Activated T-cell treated with anti-CD3 and anti-CD28 coated beads, Interleukin-2, amount 50 U/mL, for 48 hours (primary cell): ENCODE data around the gene COG6.

Source experiments
- DNase-seq, 2 experiments: peaks; one replicate each; pipeline ENCODE4 v3.0.0-alpha.2; 2020

Gene COG6

DNA sequence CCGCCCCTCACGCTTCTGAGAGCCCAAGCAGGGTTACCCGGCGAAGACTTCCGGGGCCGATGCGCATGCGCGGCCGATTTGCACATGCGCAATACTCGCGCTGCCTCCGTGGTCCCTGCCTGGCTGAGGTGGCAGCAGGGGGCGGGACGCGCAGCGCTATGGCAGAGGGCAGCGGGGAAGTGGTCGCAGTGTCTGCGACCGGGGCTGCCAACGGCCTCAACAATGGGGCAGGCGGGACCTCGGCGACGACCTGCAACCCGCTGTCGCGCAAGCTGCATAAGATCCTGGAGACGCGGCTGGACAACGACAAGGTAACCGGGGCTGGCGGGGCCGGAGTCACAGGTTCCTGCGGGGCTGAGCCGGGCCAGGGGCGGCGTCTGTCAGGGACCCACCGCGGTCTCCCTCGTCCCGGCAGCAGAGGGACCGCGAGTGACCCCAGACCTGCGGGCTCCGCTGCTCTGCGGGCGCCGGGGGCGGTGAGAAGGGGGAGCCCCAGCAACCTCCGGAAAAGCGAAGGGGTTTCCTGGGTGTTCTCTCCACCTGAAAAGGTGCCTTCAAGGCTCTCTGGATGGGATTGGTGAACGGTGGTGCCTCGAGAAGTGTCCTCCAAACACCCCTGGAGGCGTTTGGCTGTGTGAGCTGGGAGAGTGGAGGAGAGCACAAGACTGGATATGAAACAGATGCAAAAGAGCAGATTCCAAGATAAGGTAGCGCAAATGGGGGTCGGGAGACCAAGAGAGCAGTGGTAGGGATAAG lies at the start of gene COG6:
TSS of gene COG6 (plus strand) at position 94 of the 756 bp plus-strand sequence. CDS start at position 159, 65 bp downstream.
- peak; percentile 97 to 98 for DNase-seq

DNA sequence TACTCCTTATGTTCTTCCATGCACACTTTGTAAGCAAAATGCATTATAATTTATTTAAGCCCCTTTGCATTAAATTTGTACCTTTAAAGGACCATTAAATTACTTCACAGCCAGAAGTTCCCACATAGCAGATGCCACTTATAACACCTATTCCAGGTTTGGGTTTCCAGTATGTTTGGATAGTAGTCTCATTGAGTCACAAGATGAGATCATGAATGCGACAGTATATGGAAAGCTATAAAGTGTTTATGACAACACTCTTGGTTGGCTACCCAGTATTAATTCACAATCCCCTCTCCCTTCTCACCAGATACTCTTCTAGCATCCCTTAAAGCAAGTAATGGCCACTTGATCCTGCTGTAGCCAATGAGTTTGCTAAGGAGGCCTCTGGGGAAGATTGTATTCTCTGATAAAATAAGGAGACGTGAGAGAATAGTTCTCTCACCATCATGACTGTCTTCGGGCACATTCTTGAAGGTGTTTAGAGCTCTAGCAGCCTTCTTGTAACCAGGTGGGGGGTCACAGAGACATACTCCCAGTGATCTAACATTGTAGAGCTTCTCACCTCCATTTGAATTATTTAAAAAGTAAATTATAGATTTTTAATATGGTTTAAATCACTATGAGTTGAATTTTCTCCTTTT lies 49.7 kb upstream of the COG6 start:
- no peak for DNase-seq

DNA sequence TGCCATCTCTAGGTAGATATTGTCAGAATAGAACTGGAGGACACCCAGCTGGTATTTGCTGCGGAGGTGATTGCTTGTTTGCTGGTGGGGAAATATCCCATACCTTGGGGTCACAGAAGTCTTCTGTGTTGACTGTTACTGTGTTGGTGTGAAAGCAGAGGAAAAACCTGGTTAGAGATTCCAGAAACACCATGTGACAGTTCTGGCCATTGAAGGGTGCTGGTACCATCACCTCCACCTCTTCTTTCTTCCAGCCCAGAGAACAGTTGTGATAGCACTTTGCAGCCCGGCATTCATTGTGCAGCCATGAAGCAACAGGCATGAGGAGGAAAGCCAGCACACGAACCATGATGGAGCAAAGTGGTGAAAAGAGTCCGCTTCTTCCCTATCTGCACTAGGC lies 47.6 kb upstream of the COG6 start:
- no peak for DNase-seq

DNA sequence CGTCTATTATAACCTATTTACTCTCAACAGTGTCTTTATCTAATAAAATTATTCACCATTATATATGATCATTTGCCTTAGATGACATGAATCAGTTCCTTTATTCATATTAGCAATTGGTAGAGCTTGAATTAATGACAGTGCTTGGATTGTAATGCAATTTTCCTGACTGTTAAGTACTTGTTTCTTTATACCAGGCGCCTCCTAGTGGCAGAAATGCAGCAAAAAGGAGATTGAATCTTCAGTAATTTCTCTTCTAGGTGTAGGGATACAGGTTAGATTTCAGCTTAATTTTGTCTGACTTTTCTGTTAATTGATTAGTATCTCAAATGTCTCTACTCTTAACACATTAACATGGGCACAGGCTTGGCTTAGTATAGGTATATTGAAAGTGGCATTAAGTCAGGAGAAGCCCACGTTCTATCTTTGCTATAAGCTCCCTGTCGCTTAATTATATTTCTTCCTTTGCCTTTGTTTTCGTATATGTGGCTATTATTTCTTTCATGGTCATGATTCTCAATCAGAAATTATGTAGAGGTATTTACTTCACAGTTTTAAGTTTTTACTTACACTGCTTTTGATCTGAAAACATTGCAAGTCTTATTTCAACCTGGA lies 43.3 kb upstream of the COG6 start:
- peak; percentile 55 to 57 for DNase-seq

DNA sequence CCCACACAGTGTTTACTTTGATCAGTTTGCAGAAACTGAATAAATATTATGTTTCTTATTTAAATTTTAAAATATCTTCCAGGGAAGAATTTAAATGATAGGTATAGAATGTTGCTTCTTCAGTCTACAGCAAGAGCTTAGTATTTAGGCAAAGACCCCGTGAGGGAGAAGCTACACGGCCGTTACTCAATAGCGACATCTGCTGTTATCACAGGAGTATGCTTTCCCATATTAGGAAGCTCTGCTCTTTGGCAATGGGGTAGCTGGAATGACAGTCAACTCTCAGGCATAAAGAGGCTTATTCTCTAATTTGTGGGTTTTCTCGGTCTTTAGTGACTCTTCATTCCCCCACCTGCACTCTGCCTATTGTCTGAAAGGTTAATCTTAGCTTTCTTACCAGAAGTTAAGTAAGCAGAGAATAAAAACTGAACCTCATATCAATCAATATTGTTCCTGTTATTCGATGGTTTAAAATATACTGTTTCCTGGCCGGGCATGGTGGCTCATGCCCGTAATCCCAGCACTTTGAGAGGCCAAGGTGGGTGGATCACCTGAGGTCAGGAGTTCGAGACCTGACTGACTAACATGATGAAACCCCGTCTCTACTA lies 39.3 kb upstream of the COG6 start:
- DNase-seq, result peak in 1 of 2 experiments; percentile 31

DNA sequence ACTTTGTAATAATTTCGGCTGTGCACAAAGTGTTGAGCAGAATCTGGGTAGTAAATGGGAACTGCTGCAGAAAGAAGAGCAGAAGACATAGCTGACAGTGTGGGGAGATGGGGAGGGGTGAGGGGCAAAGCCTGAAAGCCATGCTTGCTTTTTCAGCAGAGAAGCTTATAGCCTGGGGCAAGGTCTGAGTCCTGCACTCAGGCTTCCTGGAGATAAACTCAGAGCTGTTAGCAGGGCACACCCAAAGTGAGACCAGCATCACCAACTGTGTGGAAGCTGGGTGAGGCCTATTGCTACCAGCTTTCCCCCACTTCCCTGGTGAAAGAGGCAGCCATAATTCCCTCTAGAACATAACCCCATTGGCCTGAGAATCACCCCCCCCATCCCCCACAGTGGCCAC lies 36.9 kb upstream of the COG6 start:
- no peak for DNase-seq

DNA sequence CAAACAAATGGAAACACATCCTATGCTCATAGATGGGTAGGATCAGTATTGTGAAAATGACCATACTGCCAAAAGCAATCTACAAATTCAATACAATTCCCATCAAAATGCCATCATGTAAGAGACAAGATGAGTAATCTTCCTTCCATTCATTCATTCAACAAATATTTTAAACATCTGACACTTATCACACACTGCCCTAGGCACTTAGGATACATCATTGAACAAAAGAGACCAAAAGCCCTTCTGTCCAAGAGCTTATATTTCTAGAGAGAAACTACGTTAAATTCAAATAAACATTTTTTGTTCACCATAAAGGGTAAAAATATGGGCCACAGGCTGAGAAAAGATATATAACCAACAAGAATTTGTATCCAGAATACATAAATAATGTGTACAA lies 32.0 kb upstream of the COG6 start:
- DNase-seq, result no peak

DNA sequence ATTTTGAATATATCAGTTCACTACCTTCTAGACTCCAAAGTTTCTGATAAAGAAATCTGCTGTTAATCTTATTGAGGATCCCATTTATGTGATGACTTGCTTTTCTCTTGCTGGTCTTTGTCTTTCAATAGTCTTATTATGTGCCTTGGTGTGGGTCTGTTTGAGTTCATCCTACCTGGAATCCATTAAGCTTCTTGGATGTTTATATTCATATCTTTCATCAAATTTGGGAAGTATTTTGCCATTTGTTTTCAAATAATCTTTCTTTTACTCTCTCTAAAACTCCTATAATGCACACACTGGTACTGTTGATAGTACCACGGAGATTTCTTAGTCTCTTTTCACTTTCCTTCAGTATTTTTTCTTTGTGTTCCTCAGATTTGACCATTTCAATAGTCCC lies 24.2 kb upstream of the COG6 start:
- DNase-seq, result no peak

DNA sequence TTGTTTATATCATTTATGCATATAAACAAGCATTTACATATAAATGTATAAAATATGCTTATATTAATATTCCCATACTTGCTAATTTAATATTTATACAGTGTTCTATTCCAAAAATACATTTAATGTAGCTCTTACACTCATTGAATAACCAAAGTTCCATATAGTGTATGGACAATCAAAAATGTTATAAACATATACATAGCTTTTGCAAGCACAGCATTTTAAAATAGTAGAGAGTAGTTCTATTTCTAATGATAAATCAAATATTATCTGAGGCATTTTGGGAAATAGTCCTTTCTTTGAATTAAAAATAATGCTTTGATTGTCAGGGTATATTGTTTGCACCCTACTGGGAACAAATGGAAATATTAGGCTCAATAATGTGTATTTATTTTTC lies 22.5 kb upstream of the COG6 start:
- DNase-seq, result no peak

DNA sequence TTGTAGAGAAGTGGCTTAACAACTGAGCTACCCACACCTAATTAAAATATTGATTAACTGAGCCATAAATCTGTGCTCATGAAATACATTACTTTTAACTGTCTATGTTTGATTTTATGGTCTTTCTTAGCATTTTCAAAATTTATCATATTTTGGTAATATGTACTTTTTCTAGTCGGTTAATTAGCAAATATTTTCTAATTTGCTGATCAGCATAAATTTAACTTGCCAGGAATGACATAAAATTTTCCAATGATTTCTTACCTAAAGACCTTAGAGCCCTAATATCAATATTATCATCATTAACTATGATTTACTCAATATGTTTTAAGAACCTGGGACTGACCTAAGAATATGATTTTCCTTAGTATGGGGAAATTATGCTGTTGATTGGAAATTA lies 19.9 kb upstream of the COG6 start:
- DNase-seq, result no peak

DNA sequence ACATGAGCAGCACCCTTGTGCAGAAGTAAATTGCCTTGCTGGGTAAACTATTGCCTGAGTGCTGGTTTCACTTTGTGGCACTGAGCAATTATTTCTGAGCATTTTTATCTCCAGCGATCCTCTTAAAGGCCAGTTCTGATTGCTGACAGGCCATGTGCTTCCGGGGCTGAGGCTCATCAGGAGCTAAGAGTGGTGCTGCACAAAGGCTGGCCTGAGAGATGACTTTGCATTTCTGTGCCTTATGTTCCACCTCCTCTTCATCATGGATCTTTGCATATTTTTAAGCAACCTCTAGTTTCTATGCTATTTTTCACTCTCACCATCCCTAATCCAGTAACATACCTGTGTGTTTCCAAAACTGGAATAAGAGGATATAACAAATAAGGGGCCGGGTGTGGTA lies 17.6 kb upstream of the COG6 start:
- DNase-seq, result no peak

DNA sequence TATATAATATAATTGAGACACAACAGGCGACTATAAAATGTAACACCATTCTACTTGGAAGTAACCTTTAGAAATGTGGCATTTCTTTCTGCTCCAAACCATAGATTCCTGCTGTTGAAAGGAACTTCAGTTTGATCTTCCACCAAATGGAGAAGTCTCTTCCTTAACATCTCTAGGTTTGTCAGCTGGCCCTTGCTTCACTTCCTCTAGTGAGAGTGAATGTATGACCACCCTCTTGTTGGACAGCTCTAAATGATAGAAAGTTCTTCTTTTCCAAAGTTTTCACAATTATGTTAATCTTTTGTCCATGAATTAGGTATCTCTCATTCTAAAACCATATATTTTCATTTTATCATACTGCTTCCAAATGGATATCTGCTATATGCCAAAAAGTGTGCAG lies 13.8 kb upstream of the COG6 start:
- DNase-seq, result no peak

DNA sequence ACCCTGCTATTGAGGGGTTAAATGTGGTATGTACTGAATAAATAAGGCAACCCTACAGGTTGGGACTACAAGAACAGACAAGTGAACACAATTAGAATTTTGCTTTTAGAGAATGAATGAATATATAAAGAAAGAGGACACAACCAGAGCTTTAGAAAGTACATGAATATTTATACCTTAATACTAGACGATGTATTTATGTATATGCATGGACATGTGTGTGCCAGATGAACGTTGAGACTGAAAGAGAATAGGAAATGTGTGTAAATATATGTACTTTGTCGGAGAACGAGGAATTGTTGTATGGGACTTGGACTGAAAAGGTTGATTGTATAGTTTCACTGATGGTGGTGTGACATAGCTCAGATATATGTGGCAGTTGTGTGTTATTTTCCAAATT lies 9.3 kb upstream of the COG6 start:
- DNase-seq, result no peak

DNA sequence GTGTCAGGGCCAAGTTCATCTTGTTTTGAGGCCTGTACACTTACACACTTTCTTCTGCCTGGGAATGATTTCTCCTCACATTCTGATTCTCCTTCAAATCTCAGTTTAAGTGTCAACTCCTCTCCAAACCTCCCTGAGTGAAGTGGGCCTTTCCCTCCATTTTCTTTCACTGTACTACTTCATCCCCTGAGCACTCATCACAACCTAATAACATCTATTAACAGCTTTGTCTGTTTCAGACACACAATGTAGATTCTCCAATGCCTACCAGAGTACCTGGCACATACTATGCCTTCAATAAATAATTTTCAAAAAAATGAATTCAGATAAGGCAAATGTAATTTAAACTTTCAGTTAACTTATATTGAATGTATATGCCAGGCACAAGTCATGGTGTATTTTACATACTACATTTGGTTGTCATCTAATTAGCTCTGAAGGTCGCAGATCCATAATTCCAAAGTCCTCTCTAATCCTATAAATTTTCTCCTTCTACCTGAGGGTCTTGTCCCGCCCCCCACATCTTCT lies 357 bp upstream of the COG6 start:
- no peak for DNase-seq

DNA sequence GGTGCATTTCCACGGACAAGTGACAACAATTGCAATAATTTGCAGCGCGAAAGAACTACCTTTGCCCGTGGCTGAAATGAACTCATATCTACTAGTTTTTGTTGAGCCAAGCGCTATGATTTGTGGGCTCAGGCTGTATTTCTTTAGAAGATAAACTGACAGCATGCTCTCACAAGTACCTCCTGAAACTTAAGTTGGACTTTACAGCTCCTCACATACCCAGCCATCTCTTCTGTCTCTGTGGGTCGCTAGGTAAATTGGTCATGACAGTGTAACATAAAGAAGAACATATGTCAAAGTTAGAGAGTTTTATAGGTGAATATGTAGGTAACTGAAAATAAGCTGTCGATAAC lies 839 bp downstream of the COG6 start:
- no peak for DNase-seq

DNA sequence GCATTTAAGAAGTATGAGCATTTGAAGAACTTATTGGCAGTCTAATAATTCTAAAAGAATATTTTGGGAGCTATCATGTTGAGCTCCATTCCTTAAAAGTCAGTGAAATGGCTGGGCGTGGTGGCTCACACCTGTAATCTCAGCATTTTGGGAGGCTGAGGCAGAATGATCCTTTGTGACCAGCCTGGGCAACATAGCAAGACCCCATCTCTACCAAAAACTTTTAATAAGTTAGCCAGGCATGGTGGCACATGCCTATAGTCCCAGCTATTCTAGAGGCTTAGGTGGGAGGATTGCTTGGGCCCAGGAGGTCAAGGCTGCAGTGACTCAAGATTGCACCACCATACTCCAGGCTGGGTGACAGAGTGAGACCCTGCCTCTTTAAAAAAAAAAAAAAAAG lies 8.0 kb downstream of the COG6 start:
- no peak for DNase-seq

DNA sequence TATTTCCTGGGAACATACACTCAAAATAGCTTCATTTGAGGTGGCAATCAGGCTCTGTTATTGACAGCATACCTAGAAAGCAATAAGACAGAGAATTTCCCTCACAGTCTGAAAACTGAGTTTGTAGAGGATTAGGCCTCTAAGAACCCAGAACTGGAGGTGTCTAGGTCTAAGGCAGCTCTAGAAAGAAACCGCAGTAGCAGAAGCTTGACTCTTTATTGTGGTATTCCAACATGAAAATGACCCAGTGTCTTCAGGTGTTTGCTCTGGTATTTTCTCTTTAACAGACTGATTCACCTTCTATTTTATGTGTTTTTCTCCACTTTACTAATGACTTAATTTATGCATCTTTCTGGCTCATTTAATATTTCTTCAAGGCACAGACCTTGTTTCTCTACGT lies 8.5 kb downstream of the COG6 start:
- no peak for DNase-seq

DNA sequence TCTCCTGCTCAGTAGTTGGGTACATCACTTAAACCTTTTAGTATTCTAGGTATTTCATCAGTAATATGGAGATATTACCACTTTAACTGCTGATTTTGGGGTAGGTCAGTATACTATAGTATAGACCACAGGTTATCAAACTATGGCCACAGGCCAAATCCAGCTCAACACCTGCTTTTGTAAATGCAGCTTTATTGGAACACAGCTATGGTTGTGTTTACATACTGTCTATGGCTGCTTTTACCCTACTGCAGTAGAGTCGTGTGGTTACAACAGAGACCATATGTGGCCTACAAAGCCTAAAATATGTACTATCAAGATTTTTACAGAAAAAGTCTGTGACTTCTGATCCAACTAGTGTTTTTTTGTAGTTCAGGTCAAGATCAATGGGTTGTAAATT lies 10.3 kb downstream of the COG6 start:
- no peak for DNase-seq

DNA sequence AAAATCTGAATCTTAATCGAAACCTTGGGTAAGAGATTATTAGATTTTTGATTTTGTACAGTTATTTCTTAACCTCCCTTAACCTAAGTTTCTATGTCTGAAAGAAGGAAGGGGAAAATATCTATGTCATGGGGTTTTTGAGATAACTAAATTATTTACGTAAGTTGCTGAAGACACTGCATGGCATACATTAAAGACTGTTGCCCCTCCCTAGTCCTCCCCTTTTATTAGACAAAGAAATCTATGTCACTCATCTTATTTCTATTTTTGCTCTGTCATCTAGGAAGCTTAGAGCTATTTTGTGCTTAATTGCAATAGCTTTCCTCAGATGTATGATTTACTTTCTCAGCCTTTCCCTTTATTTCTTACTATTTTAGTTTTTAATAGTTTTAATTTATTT lies 15.0 kb downstream of the COG6 start:
- DNase-seq, result no peak

DNA sequence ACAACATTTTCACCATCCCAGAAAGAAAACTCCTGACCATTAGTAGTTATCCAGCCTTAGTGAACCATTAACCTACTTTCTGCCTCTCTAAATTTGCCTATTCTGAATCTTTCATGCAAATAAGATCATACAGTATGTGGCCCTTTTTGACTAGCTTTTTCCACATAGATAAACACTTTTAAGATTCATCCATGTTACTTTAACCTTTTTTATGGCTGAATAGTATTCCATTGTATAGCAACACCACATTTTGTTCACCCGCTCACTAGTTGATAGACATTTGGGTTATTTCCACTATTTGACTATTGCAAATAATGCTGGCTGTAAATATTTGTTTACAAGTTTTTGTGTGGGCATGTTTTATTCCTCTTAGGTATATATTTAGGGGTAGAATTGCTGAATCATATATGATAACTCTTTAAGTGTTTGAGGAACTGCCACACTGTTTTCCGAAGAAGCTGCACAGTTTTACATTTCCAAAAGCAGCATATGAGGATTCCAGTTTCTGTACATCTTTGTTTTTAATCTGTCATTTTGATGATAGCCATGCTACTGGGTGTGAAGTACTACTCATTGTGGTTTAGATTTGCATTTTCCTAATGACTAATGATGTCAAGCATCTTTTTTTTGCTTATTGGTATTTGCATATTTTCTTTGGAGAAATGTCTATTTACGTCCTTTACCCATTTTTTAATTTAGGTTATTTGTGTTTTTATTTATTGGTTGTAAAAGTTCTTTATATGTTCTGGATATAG lies 17.1 kb downstream of the COG6 start:
- no peak for DNase-seq

DNA sequence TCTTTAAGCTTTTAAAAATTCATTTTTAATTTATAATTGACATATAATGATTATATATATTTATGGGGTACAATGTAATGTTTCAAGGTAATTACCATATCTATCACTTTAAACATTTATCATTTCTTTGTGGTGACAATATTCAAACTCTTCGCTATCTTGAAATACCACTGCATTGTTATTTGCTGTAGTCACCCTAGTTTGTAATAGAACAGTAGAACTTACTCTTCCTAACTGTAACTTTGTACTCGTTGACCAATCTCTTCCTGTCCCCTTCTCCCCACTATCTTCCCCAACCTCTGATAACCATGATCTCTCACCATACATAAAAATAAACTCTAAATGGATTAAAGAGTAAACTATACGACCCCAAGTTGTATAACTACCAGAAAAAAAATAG lies 20.4 kb downstream of the COG6 start:
- DNase-seq, result no peak

DNA sequence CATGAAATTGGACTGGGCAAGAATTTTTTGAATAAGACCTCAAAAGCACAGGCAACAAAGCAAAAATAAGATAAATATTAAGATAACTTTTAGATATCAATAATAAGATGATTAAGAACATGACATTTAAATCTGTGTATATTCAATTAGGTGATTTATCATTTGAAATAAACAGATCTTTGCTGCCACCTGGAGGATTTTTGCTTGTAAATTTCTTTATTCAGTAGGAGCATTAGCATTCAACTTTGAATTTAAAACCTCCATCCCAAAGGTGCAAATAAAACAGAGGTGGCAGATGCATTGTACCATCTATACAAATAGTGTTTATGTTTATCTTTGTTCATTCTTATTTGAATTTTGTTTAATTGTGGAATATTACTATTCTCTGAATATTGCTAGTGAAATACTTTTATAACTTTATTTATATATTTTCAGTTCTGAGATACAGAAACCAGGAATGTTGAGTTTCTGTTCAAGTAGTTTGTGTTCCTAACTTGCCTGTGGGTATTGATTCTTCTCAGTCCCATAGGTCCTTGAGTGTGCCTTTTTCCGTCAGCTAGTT lies 20.9 kb downstream of the COG6 start:
- no peak for DNase-seq

DNA sequence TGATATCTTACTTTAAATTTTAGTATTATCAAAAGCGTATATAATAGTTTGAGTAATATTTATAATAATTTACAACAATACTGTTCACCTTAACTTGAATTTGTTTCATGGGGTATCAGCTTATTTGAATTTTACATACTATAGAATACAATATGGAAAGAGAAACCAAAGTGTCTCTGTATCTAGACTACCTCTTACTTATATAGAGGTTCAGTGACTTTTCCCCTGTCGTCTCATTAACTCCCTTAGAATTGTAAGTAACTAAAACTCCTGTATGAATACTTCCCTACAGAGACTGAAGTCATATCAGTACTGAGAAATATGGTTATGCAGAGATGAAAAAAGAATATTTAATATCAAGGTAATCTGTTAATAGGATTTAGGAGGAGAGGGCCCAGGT lies 26.8 kb downstream of the COG6 start:
- DNase-seq, result no peak
